ENCODE measurements around the gene DNPH1.

The DNPH1 gene

GRCh38 chr6:43243664-43244321, 14.5 kb upstream of the DNPH1 start:
- intact Hi-C loops (cut with micrococcal nuclease): no loop called here
- no peaks in the 10 kb centered on the region for H3K9me3 Mint-ChIP-seq
- H3K27ac Mint-ChIP-seq: no peak overlapping the region
- peaks cover 22% of the 10 kb centered on the region for H3K27me3 Mint-ChIP-seq
- no peak overlapping the region for H3K4me3 Mint-ChIP-seq
- H3K36me3 Mint-ChIP-seq (ENCODE audit: low read depth): no peaks in the 10 kb centered on the region
- peaks cover 21% of the 10 kb centered on the region for H3K4me1 Mint-ChIP-seq (ENCODE audit: low read depth)

GRCh38 chr6:43242908-43243663, 13.8 kb upstream of the DNPH1 start, which contains the start of gene TTBK1:
Gene TTBK1 (plus strand): TSS chr6:43243481. CDS start chr6:43246661, 3,180 bp downstream.
- no peak within 1 kb of the TSS for H3K27ac Mint-ChIP-seq
- intact Hi-C loops (cut with micrococcal nuclease): no loop called here

DNA sequence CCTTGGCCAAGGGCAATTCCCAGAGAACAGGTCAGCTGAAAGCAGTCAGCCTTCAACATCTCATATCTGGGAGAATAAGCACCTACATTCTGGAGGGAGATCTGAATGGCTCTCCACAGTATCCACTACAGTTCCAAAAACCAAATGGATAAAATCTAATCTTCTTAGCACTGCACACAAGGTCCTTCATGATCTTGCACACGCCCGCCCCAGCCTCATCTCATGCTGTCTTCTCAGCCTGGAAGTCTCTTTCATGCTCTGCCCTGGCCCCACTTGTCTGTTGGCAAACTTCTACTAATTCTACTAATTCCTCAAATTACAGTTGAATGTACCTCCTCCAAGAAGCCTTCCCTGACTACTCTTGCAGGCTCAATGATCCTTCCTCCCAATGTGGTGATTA, 12.2 kb upstream of the DNPH1 start:
- Mint-ChIP-seq H3K4me1 (ENCODE audit: low read depth) (peaks cover 7% of the 10 kb centered on the region), H3K36me3 (ENCODE audit: low read depth) (no peaks in the 10 kb centered on the region), H3K4me3 (no peak overlapping the region), H3K27ac (no peak overlapping the region), H3K9me3 (no peaks in the 10 kb centered on the region), H3K27me3 (peaks cover 31% of the 10 kb centered on the region)
- intact Hi-C loops (cut with micrococcal nuclease): no loop called here

More at GRCh38 chr6:43242908-43243663, 13.8 kb upstream of the DNPH1 start, which contains the start of gene TTBK1:
- Mint-ChIP-seq H3K27me3 (peaks cover 23% of the 10 kb centered on the region), H3K4me3 (no peak within 1 kb of the TSS), H3K4me1 (ENCODE audit: low read depth) (peaks cover 20% of the 10 kb centered on the region), H3K36me3 (ENCODE audit: low read depth) (no peaks in the 10 kb centered on the region), H3K9me3 (no peaks in the 10 kb centered on the region)

- no peak overlapping the region for H3K4me3 Mint-ChIP-seq
- H3K4me1 Mint-ChIP-seq (ENCODE audit: low read depth): peaks cover 5% of the 10 kb centered on the region
- H3K27me3 Mint-ChIP-seq: peaks cover 31% of the 10 kb centered on the region
- no peak overlapping the region for H3K27ac Mint-ChIP-seq
- no peaks in the 10 kb centered on the region for H3K36me3 Mint-ChIP-seq (ENCODE audit: low read depth)
- H3K9me3 Mint-ChIP-seq: no peaks in the 10 kb centered on the region
- intact Hi-C loops (cut with micrococcal nuclease): no loop called here
These were observed 11.7 kb upstream of the DNPH1 start for GRCh38 chr6:43240950-43241349.

- Mint-ChIP-seq H3K27me3 (peaks cover 32% of the 10 kb centered on the region), H3K4me3 (no peak overlapping the region), H3K36me3 (ENCODE audit: low read depth) (no peaks in the 10 kb centered on the region), H3K4me1 (ENCODE audit: low read depth) (peaks cover 5% of the 10 kb centered on the region), H3K27ac (no peak overlapping the region), H3K9me3 (no peaks in the 10 kb centered on the region)
- intact Hi-C loops (cut with micrococcal nuclease): no loop called here
These were observed 9.8 kb upstream of the DNPH1 start for GRCh38 chr6:43239054-43239453.

- peaks cover 11% of the 10 kb centered on the region for H3K4me1 Mint-ChIP-seq (ENCODE audit: low read depth)
- no peaks in the 10 kb centered on the region for H3K9me3 Mint-ChIP-seq
- peaks cover 46% of the 10 kb centered on the region for H3K27me3 Mint-ChIP-seq
- intact Hi-C loops (cut with micrococcal nuclease): no loop called here
- H3K4me3 Mint-ChIP-seq: no peak overlapping the region
- no peak overlapping the region for H3K27ac Mint-ChIP-seq
- no peaks in the 10 kb centered on the region for H3K36me3 Mint-ChIP-seq (ENCODE audit: low read depth)
These were observed 6.6 kb upstream of the DNPH1 start for GRCh38 chr6:43235841-43236240.

DNA sequence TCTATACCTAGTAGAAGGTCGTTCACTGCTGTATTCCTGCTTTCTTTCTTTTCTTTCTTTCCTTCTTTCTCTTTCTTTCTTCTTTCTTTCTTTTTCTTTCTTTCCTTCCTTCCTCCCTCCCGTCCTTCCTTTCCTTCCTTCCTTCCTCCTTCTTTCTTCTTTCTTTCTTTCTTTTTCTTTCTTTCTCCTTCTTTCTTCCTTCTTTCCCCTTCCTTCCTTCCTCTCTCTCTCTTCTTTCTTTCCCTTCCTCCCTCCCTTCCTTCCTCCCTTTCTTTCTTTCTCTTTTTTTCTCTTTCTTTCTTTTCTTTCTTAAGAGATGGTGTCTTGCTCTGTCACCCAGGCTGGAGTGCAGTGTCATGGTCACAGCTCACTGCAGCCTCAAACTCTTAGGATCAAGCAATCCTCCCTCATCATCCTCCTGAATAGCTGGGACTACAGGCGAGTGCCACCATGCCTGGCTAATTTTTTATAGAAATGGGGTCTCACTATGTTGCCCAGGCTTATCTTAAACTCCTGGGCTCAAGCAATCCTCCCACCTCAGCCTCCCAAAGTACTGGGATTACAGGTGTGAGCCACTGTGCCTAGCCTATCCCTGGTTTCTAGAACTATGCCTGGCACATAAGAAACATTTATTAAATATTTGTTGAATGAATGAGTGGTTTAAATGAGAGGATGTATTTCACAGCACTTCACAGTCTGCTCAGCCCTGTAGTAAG, 2.6 kb upstream of the DNPH1 start:
- no peaks in the 10 kb centered on the region for H3K36me3 Mint-ChIP-seq (ENCODE audit: low read depth)
- intact Hi-C loops (cut with micrococcal nuclease): no loop called here
- no peaks in the 10 kb centered on the region for H3K9me3 Mint-ChIP-seq
- H3K27ac Mint-ChIP-seq: no peak overlapping the region
- peaks cover 28% of the 10 kb centered on the region for H3K4me1 Mint-ChIP-seq (ENCODE audit: low read depth)
- peaks cover 26% of the 10 kb centered on the region for H3K27me3 Mint-ChIP-seq
- no peak overlapping the region for H3K4me3 Mint-ChIP-seq

GRCh38 chr6:43231053-43231452, 1.8 kb upstream of the DNPH1 start:
- peaks cover 23% of the 10 kb centered on the region for H3K27me3 Mint-ChIP-seq
- H3K4me3 Mint-ChIP-seq: no peak overlapping the region
- peaks cover 36% of the 10 kb centered on the region for H3K4me1 Mint-ChIP-seq (ENCODE audit: low read depth)
- intact Hi-C loops (cut with micrococcal nuclease): no loop called here
- H3K9me3 Mint-ChIP-seq: no peaks in the 10 kb centered on the region
- no peak overlapping the region for H3K27ac Mint-ChIP-seq
- peaks cover 8% of the 10 kb centered on the region for H3K36me3 Mint-ChIP-seq (ENCODE audit: low read depth)

DNA sequence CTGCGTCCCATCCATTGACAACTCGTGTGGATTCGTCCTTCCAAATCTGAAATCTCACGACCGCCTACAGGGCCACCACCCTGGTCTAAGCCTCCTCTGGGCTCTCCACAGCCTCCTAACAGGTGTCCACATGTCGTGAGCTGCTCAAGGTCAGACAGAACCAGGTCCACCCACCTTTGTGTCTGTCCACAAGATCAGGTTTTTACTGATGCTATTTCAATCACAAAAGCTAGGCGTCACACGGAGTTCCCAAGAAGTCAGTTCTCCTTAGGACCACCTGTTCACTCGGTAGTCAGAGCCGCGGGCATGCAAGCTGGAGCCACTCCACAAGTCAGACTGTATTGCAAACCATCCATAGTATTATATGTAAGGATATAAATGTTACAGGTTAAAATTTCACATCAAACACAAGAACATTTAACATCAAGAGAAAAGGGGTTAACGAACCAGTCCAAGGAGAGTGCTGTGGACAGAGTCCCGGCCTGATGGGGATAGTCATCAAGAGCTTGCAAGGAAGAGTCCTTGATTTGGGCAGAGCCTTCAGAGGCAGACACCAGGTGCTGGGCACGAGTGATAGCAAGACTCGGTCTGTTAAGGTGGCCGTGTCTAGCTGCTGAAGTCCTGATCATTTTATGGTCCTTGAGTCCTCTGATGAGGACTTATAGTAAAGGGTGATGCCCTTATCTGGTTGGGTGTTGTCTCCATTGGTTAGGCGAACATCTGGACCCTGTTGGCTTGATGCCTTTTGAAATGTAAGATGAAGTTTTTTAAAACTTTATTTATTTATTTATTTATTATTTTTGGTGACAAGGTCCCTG, 731 bp upstream of the DNPH1 start:
- Mint-ChIP-seq H3K4me1 (ENCODE audit: low read depth) (peaks cover 46% of the 10 kb centered on the region), H3K36me3 (ENCODE audit: low read depth) (peaks cover 18% of the 10 kb centered on the region), H3K27me3 (peaks cover 23% of the 10 kb centered on the region), H3K27ac (peak overlapping the region; percentile 85), H3K9me3 (no peaks in the 10 kb centered on the region), H3K4me3 (peak overlapping the region; percentile 75)
- intact Hi-C loops (cut with micrococcal nuclease): loop anchor here (2.0 to 5.0 kb wide), 3 partner anchors 17 to 58 kb away; partner anchors contain the start of genes CUL9 and SRF

DNA sequence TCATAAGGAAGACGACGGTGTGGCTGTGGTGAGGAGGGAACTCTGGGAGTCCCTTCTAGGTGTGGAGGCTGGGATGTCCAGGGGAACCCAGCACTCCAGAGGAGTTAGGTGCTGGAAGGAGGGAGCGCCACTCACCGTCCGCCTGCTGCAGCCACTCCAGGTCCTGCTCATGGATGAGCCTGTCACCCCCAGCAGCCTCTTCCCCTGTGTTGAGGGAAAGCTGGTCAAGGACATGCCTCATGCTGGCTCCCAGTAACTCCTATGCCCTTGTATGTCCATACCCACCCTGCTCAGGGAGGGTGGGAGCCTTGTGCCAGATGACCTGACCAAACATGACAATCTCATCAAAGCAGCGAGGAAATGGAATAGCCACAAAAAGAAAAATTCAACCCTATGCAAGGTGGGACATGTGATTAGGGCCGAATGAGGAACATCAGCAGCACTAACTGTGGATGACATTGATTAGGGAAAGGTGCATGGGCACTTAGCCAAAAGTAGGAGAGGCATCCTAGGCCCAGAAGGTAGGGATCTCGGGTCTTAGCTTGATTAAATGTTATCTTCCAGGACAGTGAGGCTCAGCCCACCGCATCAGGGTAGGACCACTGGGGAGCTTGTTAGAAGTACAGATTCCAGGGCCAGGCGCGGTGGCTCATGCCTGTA, 3.0 kb downstream of the DNPH1 start:
- H3K4me3 Mint-ChIP-seq: no peak overlapping the region
- peaks cover 10% of the 10 kb centered on the region for H3K27me3 Mint-ChIP-seq
- no peaks in the 10 kb centered on the region for H3K9me3 Mint-ChIP-seq
- intact Hi-C loops (cut with micrococcal nuclease): loop anchor here (5.0 kb wide), 1 partner anchor 54 kb away; the partner anchor contains the start of gene SRF
- peak overlapping the region; percentile 66 for H3K27ac Mint-ChIP-seq
- peaks cover 55% of the 10 kb centered on the region for H3K4me1 Mint-ChIP-seq (ENCODE audit: low read depth)
- H3K36me3 Mint-ChIP-seq (ENCODE audit: low read depth): peaks cover 49% of the 10 kb centered on the region

DNA sequence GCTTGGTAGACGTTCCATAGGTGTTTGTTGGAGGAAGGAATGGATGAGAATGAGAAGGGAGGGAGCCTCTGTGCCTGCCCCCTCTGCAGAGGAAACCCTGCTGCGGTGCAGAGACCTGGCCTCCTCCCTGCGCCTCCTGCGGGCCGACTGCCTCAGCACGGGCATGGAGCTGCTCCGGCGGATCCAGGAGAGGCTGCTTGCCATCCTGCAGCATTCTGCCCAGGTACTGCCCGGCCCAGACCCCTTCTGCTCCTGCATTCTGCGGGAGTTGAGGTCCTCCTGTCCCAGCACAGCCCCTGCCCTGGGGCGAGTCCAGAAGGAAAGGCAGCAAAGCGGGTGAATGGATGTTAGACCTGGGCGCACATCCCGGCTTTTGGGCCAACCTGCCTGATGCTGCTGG, 6.1 kb downstream of the DNPH1 start:
- Mint-ChIP-seq H3K27ac (no peak overlapping the region), H3K4me1 (ENCODE audit: low read depth) (peaks cover 51% of the 10 kb centered on the region), H3K9me3 (no peaks in the 10 kb centered on the region), H3K4me3 (no peak overlapping the region), H3K27me3 (no peaks in the 10 kb centered on the region), H3K36me3 (ENCODE audit: low read depth) (peaks cover 80% of the 10 kb centered on the region)
- intact Hi-C loops (cut with micrococcal nuclease): no loop called here

GRCh38 chr6:43222418-43223059, 6.7 kb downstream of the DNPH1 start:
- Mint-ChIP-seq H3K9me3 (no peaks in the 10 kb centered on the region), H3K27ac (no peak overlapping the region), H3K36me3 (ENCODE audit: low read depth) (peaks cover 85% of the 10 kb centered on the region), H3K4me3 (no peak overlapping the region), H3K4me1 (ENCODE audit: low read depth) (peaks cover 45% of the 10 kb centered on the region), H3K27me3 (no peaks in the 10 kb centered on the region)
- intact Hi-C loops (cut with micrococcal nuclease): no loop called here

All from dendritic cell treated with granulocyte-macrophage colony-stimulating factor and Interleukin-4, amounts not matched to agents 40 ng/mL and 50 ng/mL, for 4 days (primary cell).